Right atrium auricular region (tissue), 2 donors: ENCODE results near the gene TMUB2. TPM values are rescaled to one million over a fixed set of nuclear protein-coding genes. Genes with fewer than 3 reads are reported as not detected.
A peak's percentile ranks its signal among the peaks of the same experiment; 100 is the strongest.
"Not testable (repeated sequence)": the region's sequence is repeated elsewhere in the genome, so short reads cannot be mapped to it uniquely, and the experiment has no call there.

Experiments
- DNase-seq: peaks from one replicate; pipeline ENCODE4 v3.0.0-alpha.2; 2019; ENCODE audit warnings: low spot score
- H3K27ac ChIP-seq, 2 donors: fragments of 200-600 bp; sonication (generic); 1 replicate in 1 of 2; 2 replicates in 1 of 2; pipeline ENCODE4 v1.5.1; 2016 to 2019
- H3K27me3 ChIP-seq, 2 donors: fragments of 200-600 bp; sonication (generic); one replicate each; pipeline versions ENCODE4 v1.5.1 to v1.6.0; 2017 to 2019
- H3K36me3 ChIP-seq: fragments of 200-600 bp; sonication (generic); one replicate; pipeline ENCODE4 v1.5.1; 2016
- H3K4me1 ChIP-seq, 2 donors: fragments of 200-600 bp; sonication (generic); one replicate each; pipeline versions ENCODE4 v1.5.1 to v1.6.0; 2017 to 2019
- H3K4me3 ChIP-seq, 2 donors: fragments of 200-600 bp; sonication (generic); 1 replicate in 1 of 2; 2 replicates in 1 of 2; pipeline ENCODE4 v1.5.1; 2017 to 2019; ENCODE audit warnings: mild to moderate bottlenecking in 1 of 2, moderate library complexity in 1 of 2
- H3K9me3 ChIP-seq, 2 donors: fragments of 200-600 bp; sonication (generic); one replicate each; pipeline ENCODE4 v1.5.1; 2019
- CTCF ChIP-seq, 2 donors: fragments of 200-600 bp; sonication (generic); IDR thresholded peaks; one replicate each; pipeline ENCODE4 v1.5.1; 2019; ENCODE audit warnings: antibody characterized with exemption in 2 of 2
- total RNA-seq, 2 donors: library from RNA; depleted of rRNA; stranded (reverse); fragments of >200 nt; gene quantifications; one replicate each; pipeline ENCODE4 v1.1.0, GENCODE V29; 2016

TMUB2 gene
- 10 to 100 TPM; 26.4 to 26.6 TPM for total RNA-seq

GRCh38 chr17:44186307-44187130, at the start of gene TMUB2:
Gene TMUB2 (plus strand): TSS chr17:44186972. CDS start chr17:44187709, 737 bp downstream.
- no peak for TF ChIP-seq CTCF (IDR thresholded peaks at IDR 0.05)
- H3K4me3 ChIP-seq = peak within 1 kb of the TSS; percentile 74 to 94

GRCh38 chr17:44137891-44138709, 48.7 kb upstream of the TMUB2 start:
- Histone ChIP-seq H3K4me3 (peak overlapping the region in 1 of 2 donors; percentile 9), H3K4me1 (peaks cover 0 to 20% of the 10 kb centered on the region in 2 donors), H3K36me3 (no peaks in the 10 kb centered on the region), H3K27ac (peak overlapping the region; percentile 38 to 42), H3K9me3 (no peaks in the 10 kb centered on the region), H3K27me3 (no peaks in the 10 kb centered on the region)
- TF ChIP-seq CTCF (IDR thresholded peaks at IDR 0.05) = no peak
- DNase-seq = peak; percentile 96

More at GRCh38 chr17:44186307-44187130, at the start of gene TMUB2:
- Histone ChIP-seq H3K4me1 (peaks cover 0 to 29% of the 10 kb centered on the region in 2 donors), H3K36me3 (peaks cover 24% of the 10 kb centered on the region), H3K9me3 (no peaks in the 10 kb centered on the region), H3K27me3 (no peaks in the 10 kb centered on the region), H3K27ac (peak within 1 kb of the TSS; percentile 95 to 99)
- DNase-seq = peak; percentile 99

- not testable (repeated sequence) for H3K9me3 ChIP-seq, H3K27ac ChIP-seq, H3K36me3 ChIP-seq, H3K27me3 ChIP-seq, H3K4me3 ChIP-seq, DNase-seq
- H3K4me1 ChIP-seq = peaks cover 0 to 38% of the 10 kb centered on the region in 2 donors
Measured at GRCh38 chr17:44143921-44144320, 42.9 kb upstream of the TMUB2 start.

GRCh38 chr17:44144966-44145739, 41.6 kb upstream of the TMUB2 start:
- H3K4me3 ChIP-seq = no peak overlapping the region
- TF ChIP-seq CTCF (IDR thresholded peaks at IDR 0.05) = no peak
- no peaks in the 10 kb centered on the region for H3K36me3 ChIP-seq
- H3K4me1 ChIP-seq = peaks cover 0 to 38% of the 10 kb centered on the region in 2 donors
- DNase-seq = no peak
- no peaks in the 10 kb centered on the region for H3K27me3 ChIP-seq
- H3K27ac ChIP-seq = peak overlapping the region; percentile 75 to 91
- no peaks in the 10 kb centered on the region for H3K9me3 ChIP-seq

GRCh38 chr17:44146375-44147346, 40.1 kb upstream of the TMUB2 start:
- DNase-seq = no peak
- no peaks in the 10 kb centered on the region for H3K36me3 ChIP-seq
- no peak overlapping the region for H3K4me3 ChIP-seq
- no peak for TF ChIP-seq CTCF (IDR thresholded peaks at IDR 0.05)
- H3K27ac ChIP-seq = peak overlapping the region; percentile 75 to 91
- peaks cover 0 to 38% of the 10 kb centered on the region in 2 donors for H3K4me1 ChIP-seq
- no peaks in the 10 kb centered on the region for H3K27me3 ChIP-seq
- H3K9me3 ChIP-seq = no peaks in the 10 kb centered on the region
